NCI-H526 treated with DMSO at 0.1 percent for 48 hours (cell line): ENCODE data around the gene KIF7.
A peak's percentile ranks its signal among the peaks of the same experiment; 100 is the strongest.

Experiments
- DNase-seq: peaks from one replicate; lab custom pipeline; 2025; lab: John Stamatoyannopoulos, UW

Gene KIF7

GRCh38 chr15:89670971-89671560 lies 15.8 kb upstream of the KIF7 start:
- DNase-seq: no peak

- no peak for DNase-seq
Measured at GRCh38 chr15:89669941-89670340, 14.7 kb upstream of the KIF7 start.

GRCh38 chr15:89669309-89669865 lies 14.1 kb upstream of the KIF7 start:
- DNase-seq: no peak

- no peak for DNase-seq
Measured at GRCh38 chr15:89668171-89668570, 12.9 kb upstream of the KIF7 start.

- no peak for DNase-seq
Measured at GRCh38 chr15:89667706-89667960, 12.4 kb upstream of the KIF7 start.

GRCh38 chr15:89666858-89667705 lies 11.8 kb upstream of the KIF7 start:
- no peak for DNase-seq

GRCh38 chr15:89666184-89666857 lies 11.1 kb upstream of the KIF7 start:
- no peak for DNase-seq

- peak; percentile 14 for DNase-seq
Measured at GRCh38 chr15:89665449-89666181, 10.3 kb upstream of the KIF7 start.

GRCh38 chr15:89664441-89665350 lies 9.4 kb upstream of the KIF7 start:
- DNase-seq: peak; percentile 86

- DNase-seq: no peak
Measured at GRCh38 chr15:89662893-89663626, 7.8 kb upstream of the KIF7 start.

GRCh38 chr15:89660556-89660955 lies 5.3 kb upstream of the KIF7 start:
- DNase-seq: no peak

GRCh38 chr15:89659295-89659694 lies 4.0 kb upstream of the KIF7 start:
- DNase-seq: no peak

GRCh38 chr15:89657686-89658200 lies 2.5 kb upstream of the KIF7 start:
- DNase-seq: no peak

GRCh38 chr15:89656116-89656815 lies 999 bp upstream of the KIF7 start:
- no peak for DNase-seq

GRCh38 chr15:89654301-89654761 lies 936 bp downstream of the KIF7 start:
- no peak for DNase-seq

- no peak for DNase-seq
Measured at GRCh38 chr15:89653578-89653977, 1.7 kb downstream of the KIF7 start.

- no peak for DNase-seq
Measured at GRCh38 chr15:89652666-89653065, 2.6 kb downstream of the KIF7 start.

GRCh38 chr15:89652131-89652530 lies 3.1 kb downstream of the KIF7 start:
- DNase-seq: no peak

- no peak for DNase-seq
Measured at GRCh38 chr15:89649716-89650115, 5.6 kb downstream of the KIF7 start.
